ENCODE data around the gene CEBPZOS. TPM values are rescaled to one million over a fixed set of nuclear protein-coding genes. Genes with fewer than 3 reads are reported as not detected.

Gene CEBPZOS
- total and polyA plus RNA-seq, 9 of the 15 experiments (the other 6 are each of a cell fraction or from before 2014, with no cell fraction given), result 21.7 to 64.8 (median 46.7) TPM

GRCh38 chr2:37156071-37156856 lies 40.0 kb upstream of the CEBPZOS start (continued):
- TF ChIP-seq ZBTB40 (IDR thresholded peaks at IDR 0.05), result no peak
- TF ChIP-seq ZBTB40 (CRISPR knock-in tag; IDR thresholded peaks at IDR 0.05), result no peak
- TF ChIP-seq KDM2B (CRISPR knock-in tag; IDR thresholded peaks at IDR 0.05), result no peak
- TF ChIP-seq BCLAF1 (IDR thresholded peaks at IDR 0.05; ENCODE audit: borderline replicate concordance in 1 of 2, control insufficient read depth in 1 of 2, low read depth in 2 of 2, low read length in 1 of 2), result no peak
- TF ChIP-seq TEAD1 (CRISPR knock-in tag; IDR thresholded peaks at IDR 0.05), result no peak
- TF ChIP-seq THAP7 (CRISPR knock-in tag; IDR thresholded peaks at IDR 0.05), result no peak
- no peak for TF ChIP-seq PTTG1 (tag; IDR thresholded peaks at IDR 0.05; ENCODE audit: low read depth)
